Stimulated activated CD4-positive, alpha-beta T cell treated with anti-CD3 and anti-CD28 coated beads, TNF-alpha, amount 100 ng/mL, for 24 hours (primary cell): ENCODE results near the gene MYO7B.

Source experiments
- DNase-seq, 3 experiments: peaks; one replicate each; pipeline ENCODE4 v3.0.0-alpha.2; 2020; ENCODE audit warnings: low read depth in 3 of 3

MYO7B gene

DNA sequence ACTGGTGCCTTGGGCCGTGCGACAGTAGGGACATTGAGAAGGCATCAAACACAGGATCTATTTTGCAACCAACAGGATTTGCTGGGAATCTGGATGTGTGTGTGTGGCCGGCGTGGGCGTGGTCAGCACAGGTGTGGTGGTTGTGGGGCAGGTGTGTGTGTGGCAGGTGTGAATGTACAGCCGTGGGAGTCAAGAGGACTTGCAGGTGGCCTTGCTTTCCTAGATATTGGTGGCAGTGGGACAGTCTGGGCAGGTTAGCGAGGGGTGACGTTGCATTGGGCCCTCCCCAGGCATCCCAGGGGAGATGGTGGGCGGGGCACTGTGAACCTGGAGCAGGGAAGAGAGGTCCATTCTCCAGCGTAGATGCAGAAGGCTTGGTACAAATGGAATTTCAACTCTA is 143.0 kb downstream of the MYO7B start:
- DNase-seq, result no peak

DNA sequence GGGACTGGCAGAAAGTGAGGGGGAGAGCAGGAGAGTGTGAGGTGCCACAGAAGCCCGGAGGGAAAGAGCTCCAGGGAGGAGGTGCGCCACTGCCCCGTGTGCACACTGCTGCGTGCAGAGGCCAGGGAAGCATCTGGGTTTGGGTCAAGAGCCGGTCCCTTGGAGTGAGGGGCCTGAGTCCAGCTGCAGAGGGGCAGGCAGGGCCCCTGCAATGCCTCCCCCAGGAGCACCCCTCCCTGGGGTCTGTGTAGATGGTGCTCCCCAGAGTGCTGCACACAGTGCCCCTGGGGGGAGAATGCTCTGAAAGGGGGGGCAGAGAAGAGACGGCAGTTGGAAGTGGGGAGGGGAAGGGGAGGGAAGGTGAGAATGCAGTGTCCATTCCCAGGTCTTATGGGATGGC is 143.5 kb downstream of the MYO7B start:
- DNase-seq, result no peak

DNA sequence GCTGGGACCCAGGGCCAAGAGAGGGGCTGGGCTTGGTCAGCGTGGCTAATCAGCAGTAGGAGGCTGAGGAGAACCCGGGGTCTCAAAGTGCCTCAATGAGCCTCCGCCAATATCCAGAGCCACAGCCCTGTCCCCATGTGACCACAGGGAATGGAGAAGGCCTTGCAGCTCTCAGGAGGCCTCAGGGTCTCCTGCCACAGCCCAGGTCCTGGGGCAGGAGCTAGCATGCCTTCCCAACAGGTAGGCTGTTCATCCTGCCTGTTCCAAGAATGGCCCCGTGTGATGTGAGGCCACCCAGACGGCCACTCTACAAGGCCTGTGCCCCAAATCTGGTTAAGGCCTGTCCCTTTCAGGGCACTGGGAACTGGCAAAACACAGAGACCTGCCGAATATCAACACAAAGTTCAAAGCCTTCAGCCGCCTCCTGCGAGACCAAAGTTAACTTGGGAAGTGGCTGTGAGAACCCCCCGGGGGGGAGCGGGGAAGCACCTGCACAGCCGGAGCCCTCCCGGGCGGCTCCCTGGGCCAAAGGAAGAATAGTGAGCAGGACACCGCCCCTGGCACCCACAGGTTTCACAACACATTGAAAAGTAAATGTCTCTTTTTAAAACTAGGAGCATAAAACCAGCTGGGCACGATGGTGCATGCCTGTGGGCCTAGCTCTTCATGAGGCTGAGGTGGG is 144.3 kb downstream of the MYO7B start:
- DNase-seq, result no peak

DNA sequence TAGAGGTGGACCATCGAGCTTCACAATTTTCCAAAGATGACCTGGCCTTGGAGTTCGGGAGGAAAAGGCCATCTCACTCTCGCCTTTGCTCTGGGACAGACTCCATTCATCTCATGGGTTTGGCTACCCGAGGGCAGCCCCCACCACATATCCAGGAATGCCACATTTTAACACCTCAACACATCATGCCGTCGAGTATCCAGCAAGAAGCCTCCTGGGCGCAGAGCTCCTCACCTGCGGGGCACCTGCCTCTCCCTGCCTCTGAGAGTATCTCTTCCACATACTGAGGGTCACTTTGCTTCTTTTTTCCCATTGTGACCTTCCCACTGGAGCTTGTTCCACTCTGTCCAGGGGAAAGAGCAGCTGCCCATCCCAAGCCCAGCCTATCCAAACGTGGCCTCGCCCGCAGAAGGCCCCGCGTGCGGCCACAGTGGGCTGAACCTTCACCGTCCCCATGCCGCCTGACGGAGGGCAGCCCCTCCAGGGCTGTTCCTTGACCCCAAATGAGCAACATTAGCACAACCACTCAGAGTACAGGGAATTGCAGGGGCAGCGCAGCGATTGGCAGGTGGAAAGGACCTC is 145.3 kb downstream of the MYO7B start:
- no peak for DNase-seq

DNA sequence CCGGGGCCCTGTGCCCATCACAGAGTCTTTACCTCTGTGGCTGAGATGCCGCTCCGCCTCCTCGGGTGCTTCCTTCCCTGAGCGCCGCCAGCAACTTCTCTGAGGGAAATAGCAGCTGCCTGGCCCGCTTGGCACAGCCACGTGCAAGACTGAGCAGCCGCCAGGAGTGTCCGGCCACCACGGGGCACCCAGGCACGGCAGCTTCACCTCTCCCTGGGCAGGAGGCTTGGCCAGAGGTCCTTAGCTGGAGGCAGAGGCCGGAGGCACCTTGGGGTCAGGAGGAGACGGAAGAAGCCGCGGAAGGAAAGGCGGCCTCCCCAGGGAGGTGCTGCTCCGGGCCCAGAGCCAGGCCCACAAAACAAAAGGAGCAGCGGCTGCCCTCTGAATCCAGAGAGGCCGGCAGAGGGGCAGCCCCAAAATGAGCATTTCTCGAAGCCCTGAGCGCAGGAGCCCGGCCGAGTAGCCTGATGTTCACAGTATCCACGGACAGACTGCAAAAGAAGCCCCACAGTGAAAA is 145.9 kb downstream of the MYO7B start:
- DNase-seq, result no peak

DNA sequence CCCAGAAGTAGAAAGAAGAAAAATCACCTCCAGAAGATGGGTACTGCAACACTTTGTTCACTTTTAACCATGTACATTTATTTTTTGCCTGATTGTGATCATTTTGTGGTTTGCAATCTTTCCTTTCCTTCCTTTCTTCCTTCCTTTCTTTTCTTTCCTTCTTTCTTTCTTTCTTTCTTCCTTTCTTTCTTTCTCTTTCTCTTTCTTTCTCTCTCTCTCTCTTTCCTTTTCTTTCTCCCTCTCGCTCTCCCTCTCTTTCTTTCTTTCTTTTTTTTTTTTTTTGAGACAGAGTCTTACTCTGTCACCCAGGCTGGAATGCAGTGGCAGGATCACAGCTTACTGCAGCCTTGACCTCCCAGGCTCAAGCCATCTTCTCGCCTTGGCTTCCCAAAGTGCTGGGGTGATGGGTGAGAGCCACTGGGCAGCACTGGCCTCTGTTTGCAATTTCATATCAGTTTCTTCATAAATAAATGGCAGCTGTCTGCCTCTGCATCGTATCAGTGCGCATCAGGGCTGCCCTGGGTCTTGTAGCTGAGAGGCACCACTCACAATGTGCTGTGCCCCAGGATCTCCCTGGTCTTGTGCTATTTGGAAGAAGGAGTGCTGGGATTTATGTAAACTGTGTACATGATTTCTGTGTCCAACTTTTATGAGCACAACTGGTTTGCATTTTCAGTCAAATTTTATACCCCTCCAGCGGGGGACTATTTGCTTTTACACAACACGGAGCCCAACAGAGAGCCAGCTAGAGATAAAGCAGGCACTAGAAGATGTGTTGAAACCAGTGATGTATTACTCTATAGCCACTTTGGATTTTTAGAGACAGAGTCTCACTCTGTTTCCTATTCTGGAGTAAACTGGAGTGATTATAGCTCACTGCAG is 146.7 kb downstream of the MYO7B start:
- no peak for DNase-seq

DNA sequence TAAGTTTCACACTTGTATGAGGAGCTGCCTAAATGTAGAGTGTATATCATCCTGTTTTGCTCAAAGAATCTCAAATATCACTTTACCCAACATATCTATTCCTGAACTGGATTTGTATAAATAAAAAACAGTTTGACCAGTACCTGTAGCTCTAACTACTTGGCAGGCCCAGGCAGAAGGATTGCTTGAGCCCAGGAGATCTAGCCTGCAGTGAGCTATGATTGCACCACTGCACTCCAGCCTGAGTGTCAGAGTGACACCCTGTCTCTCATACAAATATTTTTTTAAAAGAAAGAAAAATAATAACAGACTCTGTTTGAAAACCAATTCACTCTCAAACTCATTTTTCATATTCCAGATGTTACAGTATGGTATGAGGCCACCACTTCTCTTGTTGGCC is 147.6 kb downstream of the MYO7B start:
- DNase-seq, result no peak

DNA sequence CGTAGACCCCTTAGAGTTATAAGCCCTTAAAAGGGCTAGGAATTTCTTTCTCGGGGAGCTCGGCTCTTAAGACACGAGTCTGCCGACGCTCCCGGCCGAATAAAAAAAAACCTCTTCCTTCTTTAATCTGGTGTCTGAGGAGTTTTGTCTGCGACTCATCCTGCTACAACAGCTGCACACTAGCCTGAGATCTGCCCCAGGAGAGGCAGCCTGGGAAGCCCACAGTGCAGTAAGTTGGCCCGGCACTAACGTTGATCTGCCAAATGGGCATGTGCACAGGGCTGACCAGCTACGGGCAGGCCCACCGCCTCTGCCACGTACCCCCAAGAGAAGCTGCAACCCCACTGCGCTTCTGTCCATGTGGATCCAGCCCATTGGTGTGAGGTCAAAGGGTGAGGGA is 148.3 kb downstream of the MYO7B start:
- no peak for DNase-seq

DNA sequence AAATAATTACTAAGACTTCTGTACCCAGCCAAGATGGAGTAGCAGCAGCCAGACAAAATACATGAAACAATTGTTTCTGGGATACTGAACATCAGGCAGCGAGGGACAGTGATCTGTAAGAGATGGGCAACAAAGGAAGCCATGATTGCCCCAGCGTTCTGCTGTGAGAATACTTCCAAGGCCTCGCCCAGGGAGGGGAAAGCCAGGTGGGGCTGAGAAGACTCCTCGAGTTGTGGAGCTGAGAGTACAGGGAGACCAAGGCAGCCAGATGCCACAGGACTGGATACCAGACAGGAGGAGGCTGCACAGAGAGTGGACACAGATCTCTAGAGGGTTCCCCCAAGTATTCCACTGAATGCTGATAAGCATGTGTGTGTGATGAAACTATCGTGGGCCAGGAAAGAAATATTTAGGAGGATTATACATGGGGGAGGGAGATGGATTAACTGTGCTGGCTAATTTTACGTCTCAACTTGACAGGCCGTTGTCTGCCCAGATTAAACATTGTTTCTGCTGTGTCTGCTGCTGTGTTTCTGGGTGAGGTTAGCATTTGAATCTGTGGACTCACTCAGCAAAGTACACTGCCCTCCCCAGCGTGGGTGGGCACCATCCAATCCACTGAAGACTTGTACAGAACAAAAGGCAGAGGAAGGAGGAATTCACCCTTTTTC is 150.1 kb downstream of the MYO7B start:
- DNase-seq, result no peak
